Mesodermal cell (in vitro differentiated cells): ENCODE measurements around the gene SUFU.
"Not testable (repeated sequence)": the region's sequence is repeated elsewhere in the genome, so short reads cannot be mapped to it uniquely, and the experiment has no call there.

Experiments
- H3K27ac ChIP-seq: 2 replicates; pipeline ENCODE4 v1.7.0; 2013; ENCODE audit warnings: mild to moderate bottlenecking, low read depth, low read length, moderate library complexity; ENCODE audit not compliant: severe bottlenecking
- H3K36me3 ChIP-seq: 2 replicates; pipeline ENCODE4 v1.7.1; 2013; ENCODE audit warnings: mild to moderate bottlenecking, low read length, moderate library complexity; ENCODE audit not compliant: control insufficient read depth, insufficient read depth
- H3K4me1 ChIP-seq: one replicate; pipeline ENCODE4 v1.7.1; 2013; ENCODE audit warnings: mild to moderate bottlenecking, low read length; ENCODE audit not compliant: insufficient read depth, control insufficient read depth, poor library complexity, severe bottlenecking
- H3K4me3 ChIP-seq: 2 replicates; pipeline ENCODE4 v1.7.0; 2013; ENCODE audit warnings: low read length, control low read depth, mild to moderate bottlenecking; ENCODE audit not compliant: insufficient read depth, poor library complexity, severe bottlenecking; ENCODE audit errors: extremely low read depth
- H3K9me3 ChIP-seq: 2 replicates; pipeline ENCODE4 v1.7.1; 2013; ENCODE audit warnings: mild to moderate bottlenecking, low read length, moderate library complexity; ENCODE audit not compliant: control insufficient read depth
- WGBS, 2 experiments: methylation state at CpG; one replicate each; pipeline ENCODE4 v1.1.5; 2013; ENCODE audit warnings: missing lambda C conversion rate in 2 of 2; ENCODE audit not compliant: insufficient coverage in 2 of 2; 5-methylcytosine and 5-hydroxymethylcytosine counted together

The SUFU gene

DNA sequence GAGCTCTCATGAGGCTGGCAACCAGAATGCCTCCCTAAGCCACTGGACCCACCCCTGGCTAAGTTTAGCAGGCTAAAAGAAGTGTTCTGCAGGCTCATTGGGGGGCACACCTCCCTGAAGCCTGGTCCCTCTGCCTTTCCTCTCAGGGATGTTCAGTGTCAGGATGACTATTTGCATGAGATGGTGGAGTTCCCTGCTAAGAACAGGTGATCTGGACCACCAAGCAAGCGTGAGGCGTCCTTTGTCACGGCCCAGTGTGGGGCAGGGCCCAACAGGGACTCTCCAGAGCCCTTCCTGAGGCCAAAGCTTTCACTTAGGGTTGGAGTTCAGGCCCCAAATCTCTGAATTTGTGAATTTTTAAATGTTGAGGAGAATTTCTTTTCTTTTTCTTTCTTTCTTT, 12.0 kb downstream of the SUFU start:
- H3K27ac ChIP-seq, result no peak overlapping the region
- H3K9me3 ChIP-seq, result no peaks in the 10 kb centered on the region
- WGBS, 2 experiments, result 100% methylated on average over 1 to 3 of the region's 3 CpGs
- H3K4me3 ChIP-seq, result no peak overlapping the region
- peaks cover 65% of the 10 kb centered on the region for H3K36me3 ChIP-seq
- H3K4me1 ChIP-seq, result peaks cover 8% of the 10 kb centered on the region

- Histone ChIP-seq H3K4me3 (no peak overlapping the region), H3K9me3 (no peaks in the 10 kb centered on the region), H3K27ac (peak overlapping the region; percentile 87), H3K4me1 (peaks cover 8% of the 10 kb centered on the region), H3K36me3 (peaks cover 64% of the 10 kb centered on the region)
- whole genome bisulfite sequencing, 2 experiments, result 100% methylated on average over 2 of the region's 3 CpGs
These were observed 13.8 kb downstream of the SUFU start for GRCh38 chr10:102517553-102517952.

GRCh38 chr10:102519246-102519825, 15.6 kb downstream of the SUFU start:
- Histone ChIP-seq H3K4me3 (no peak overlapping the region), H3K4me1 (peaks cover 8% of the 10 kb centered on the region), H3K27ac (no peak overlapping the region), H3K9me3 (no peaks in the 10 kb centered on the region), H3K36me3 (peaks cover 60% of the 10 kb centered on the region)
- 94 to 97% methylated on average over 9 to 10 of the region's 12 CpGs for WGBS, 2 experiments

DNA sequence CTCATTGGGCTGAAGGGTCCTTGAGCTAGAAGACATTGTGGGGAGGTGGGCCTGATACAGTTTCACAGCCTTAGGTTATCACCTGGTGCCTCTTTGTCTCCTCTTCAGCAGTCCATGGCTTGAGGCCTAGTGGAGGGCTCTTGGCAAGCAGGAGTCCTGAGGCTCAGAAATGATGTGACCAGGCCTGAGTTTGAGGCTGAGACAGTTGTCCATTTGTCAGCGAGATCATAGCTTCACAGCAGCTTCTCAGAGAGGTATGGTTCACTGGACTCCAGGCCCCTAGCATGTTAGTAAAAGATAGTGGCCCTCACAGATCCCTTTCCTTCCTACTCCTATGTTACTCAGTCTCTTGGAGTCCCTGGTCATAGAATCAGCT, 19.1 kb downstream of the SUFU start:
- Histone ChIP-seq H3K36me3 (peaks cover 70% of the 10 kb centered on the region), H3K27ac (no peak overlapping the region), H3K4me3 (no peak overlapping the region), H3K4me1 (peaks cover 6% of the 10 kb centered on the region), H3K9me3 (no peaks in the 10 kb centered on the region)
- 100% methylated on average over 1 of the region's 1 CpG for WGBS, 2 experiments

DNA sequence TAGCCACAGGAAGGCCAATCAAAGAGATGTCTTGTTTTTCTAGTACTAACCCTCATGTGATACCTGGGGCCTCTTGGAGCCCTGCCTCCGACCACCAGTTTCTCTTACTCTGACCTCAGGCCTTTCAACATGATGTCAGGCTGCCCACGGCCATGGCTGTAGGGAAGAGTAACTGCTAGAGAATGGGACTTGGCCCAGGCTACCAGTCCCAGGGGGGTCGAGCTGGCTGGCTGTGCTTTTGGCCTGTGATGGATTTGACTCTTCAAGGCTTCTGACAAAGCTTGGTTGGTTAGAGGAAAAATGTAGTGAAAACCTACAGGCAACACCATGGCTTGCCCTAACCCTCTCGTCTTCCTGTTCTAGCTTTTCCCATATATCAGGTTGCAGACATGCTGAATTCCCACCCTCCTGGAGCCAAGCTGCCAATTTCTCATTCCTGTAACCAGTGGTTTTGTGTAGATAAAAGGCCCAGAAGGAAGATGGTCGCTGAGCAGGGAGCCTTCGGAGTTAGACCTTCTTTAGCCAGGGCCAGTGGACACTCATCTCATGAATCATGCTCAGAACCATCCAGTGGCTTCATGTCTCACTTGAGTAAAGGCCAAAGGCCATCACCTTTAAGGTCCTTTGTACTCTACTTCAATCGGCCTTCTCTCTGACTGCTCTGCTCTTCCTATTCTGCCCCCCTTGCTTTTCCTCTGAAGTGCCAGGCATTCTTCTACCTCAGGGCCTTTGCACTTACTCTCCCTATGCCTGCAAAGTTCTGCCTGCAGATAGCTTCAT, 19.7 kb downstream of the SUFU start:
- H3K27ac ChIP-seq, result no peak overlapping the region
- H3K36me3 ChIP-seq, result peaks cover 67% of the 10 kb centered on the region
- 87 to 89% methylated on average over 5 of the region's 7 CpGs for WGBS, 2 experiments
- H3K4me1 ChIP-seq, result peaks cover under 1% of the 10 kb centered on the region
- H3K4me3 ChIP-seq, result no peak overlapping the region
- no peaks in the 10 kb centered on the region for H3K9me3 ChIP-seq

GRCh38 chr10:102524746-102525145, 21.0 kb downstream of the SUFU start:
- Histone ChIP-seq H3K9me3 (no peaks in the 10 kb centered on the region), H3K4me1 (no peaks in the 10 kb centered on the region), H3K27ac (no peak overlapping the region), H3K36me3 (peaks cover 68% of the 10 kb centered on the region), H3K4me3 (no peak overlapping the region)
- WGBS, 2 experiments, result 100% methylated on average over 1 to 2 of the region's 4 CpGs

DNA sequence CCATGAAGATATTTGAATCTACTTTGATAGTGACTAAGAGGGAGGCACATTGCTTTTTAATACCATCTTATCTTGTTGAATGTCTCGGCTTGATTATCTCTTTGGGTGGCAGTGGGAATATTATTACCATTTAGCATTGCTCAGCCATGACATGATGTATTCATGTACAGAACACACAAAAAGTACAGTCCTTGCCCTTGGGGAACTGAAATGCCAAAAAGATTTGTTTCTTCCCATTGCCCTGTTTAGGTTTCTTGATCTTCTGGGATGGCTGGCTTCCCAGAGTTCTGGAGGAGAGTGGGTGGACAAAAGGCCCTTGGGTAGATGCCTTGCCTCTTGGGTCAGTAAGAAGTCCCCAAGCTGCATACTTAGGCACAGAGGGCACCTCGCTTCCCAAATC, 23.8 kb downstream of the SUFU start:
- Histone ChIP-seq H3K4me1 (no peaks in the 10 kb centered on the region), H3K27ac (no peak overlapping the region), H3K36me3 (peaks cover 72% of the 10 kb centered on the region), H3K9me3 (no peaks in the 10 kb centered on the region), H3K4me3 (no peak overlapping the region)
- 100% methylated on average over 1 of the region's 2 CpGs for WGBS, 2 experiments

DNA sequence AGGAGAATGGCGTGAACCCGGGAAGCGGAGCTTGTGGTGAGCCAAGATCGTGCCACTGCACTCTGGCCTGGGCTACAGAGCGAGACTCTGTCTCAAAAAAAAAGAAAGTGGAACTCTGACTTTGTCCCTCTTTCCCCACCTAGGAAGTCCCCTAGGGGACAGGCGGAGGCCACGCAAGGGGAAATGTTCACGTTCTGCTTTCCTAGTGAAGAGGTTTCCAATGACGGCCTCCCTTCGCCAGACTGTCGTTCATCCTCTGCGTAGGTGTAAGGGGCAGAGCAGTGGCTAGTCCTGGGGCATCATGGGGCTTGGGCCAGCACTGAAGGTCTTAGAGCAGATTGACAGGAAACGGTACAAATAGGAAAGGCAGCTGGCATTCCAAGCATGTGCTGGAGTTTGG, 30.6 kb downstream of the SUFU start:
- H3K9me3 ChIP-seq, result no peaks in the 10 kb centered on the region
- H3K4me3 ChIP-seq, result no peak overlapping the region
- H3K36me3 ChIP-seq, result peaks cover 28% of the 10 kb centered on the region
- no peaks in the 10 kb centered on the region for H3K4me1 ChIP-seq
- 87 to 93% methylated on average over 12 to 13 of the region's 13 CpGs for WGBS, 2 experiments
- no peak overlapping the region for H3K27ac ChIP-seq

GRCh38 chr10:102534966-102535365, 31.2 kb downstream of the SUFU start:
- H3K4me1 ChIP-seq, H3K9me3 ChIP-seq, H3K4me3 ChIP-seq, H3K27ac ChIP-seq: not testable (repeated sequence)
- peaks cover 25% of the 10 kb centered on the region for H3K36me3 ChIP-seq
- 97 to 98% methylated on average over 8 to 9 of the region's 9 CpGs for WGBS, 2 experiments

DNA sequence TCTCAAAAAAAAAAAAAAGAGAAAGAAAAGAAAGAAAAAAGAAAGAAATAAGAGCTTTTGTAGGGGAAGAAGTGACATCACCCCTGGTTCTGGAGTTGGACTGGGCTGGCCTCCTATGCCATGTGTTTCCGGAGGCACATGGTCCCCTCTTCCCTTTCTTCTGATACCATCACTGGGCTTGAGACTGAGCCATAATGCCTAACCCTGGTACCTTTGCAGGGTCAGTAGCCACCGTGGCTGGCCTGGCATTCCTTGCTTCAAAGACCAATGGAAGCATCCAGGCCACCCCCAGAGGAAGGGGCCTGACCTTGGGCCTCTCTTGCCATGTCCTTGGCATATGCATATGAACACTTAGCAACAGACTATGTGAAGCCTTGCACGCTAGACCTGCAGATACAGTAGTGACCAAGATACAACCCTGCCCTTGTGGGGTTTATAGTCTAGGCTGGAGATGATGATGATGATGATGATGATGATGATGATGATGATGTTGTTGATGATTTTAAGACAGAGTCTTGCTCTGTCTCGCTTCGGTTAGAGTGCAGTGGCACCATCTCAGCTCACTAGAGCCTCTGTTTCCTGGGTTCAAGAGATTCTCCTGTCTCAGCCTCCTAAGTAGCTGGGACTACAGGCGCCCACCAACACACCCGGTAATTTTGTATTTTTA, 31.8 kb downstream of the SUFU start:
- H3K4me1 ChIP-seq, result no peaks in the 10 kb centered on the region
- H3K4me3 ChIP-seq, result no peak overlapping the region
- H3K27ac ChIP-seq, result no peak overlapping the region
- no peaks in the 10 kb centered on the region for H3K9me3 ChIP-seq
- H3K36me3 ChIP-seq, result peaks cover 22% of the 10 kb centered on the region
- 98 to 100% methylated on average over 5 to 6 of the region's 7 CpGs for WGBS, 2 experiments

- no peaks in the 10 kb centered on the region for H3K9me3 ChIP-seq
- no peak overlapping the region for H3K27ac ChIP-seq
- no peaks in the 10 kb centered on the region for H3K4me1 ChIP-seq
- no peak overlapping the region for H3K4me3 ChIP-seq
- peaks cover 15% of the 10 kb centered on the region for H3K36me3 ChIP-seq
These were observed 33.6 kb downstream of the SUFU start for GRCh38 chr10:102537367-102537766.
